Middle frontal gyrus (tissue), 1 donor: ENCODE data around the gene CPZ.
"Not testable (repeated sequence)": the region's sequence is repeated elsewhere in the genome, so short reads cannot be mapped to it uniquely, and the experiment has no call there.

Experiments
- DNase-seq: peaks from one replicate; pipeline ENCODE4 v3.0.0-alpha.2; 2015; ENCODE audit warnings: low spot score; ENCODE audit errors: extremely low spot score

The CPZ gene

GRCh38 chr4:8635897-8636554 is 43.5 kb downstream of the CPZ start:
- not testable (repeated sequence) for DNase-seq

GRCh38 chr4:8637456-8637984 is 45.0 kb downstream of the CPZ start:
- no peak for DNase-seq

- no peak for DNase-seq
Observed at GRCh38 chr4:8639021-8639420, 46.5 kb downstream of the CPZ start.

- DNase-seq = no peak
Observed at GRCh38 chr4:8639777-8640720, 47.5 kb downstream of the CPZ start.

GRCh38 chr4:8640816-8641215 is 48.3 kb downstream of the CPZ start:
- no peak for DNase-seq

- no peak for DNase-seq
Observed at GRCh38 chr4:8641256-8641655, 48.7 kb downstream of the CPZ start.

- DNase-seq = no peak
Observed at GRCh38 chr4:8641931-8642650, 49.5 kb downstream of the CPZ start.

- DNase-seq = no peak
Observed at GRCh38 chr4:8642651-8643321, 50.2 kb downstream of the CPZ start.

- no peak for DNase-seq
Observed at GRCh38 chr4:8643441-8643840, 50.9 kb downstream of the CPZ start.

- DNase-seq = no peak
Observed at GRCh38 chr4:8643986-8644385, 51.4 kb downstream of the CPZ start.

GRCh38 chr4:8644461-8644891 is 51.9 kb downstream of the CPZ start:
- DNase-seq = no peak

- DNase-seq = no peak
Observed at GRCh38 chr4:8644966-8645752, 52.6 kb downstream of the CPZ start.

- DNase-seq = no peak
Observed at GRCh38 chr4:8645753-8646124, 53.2 kb downstream of the CPZ start.

- no peak for DNase-seq
Observed at GRCh38 chr4:8646296-8647093, 53.9 kb downstream of the CPZ start.

GRCh38 chr4:8647094-8647570 is 54.6 kb downstream of the CPZ start:
- no peak for DNase-seq

GRCh38 chr4:8647626-8648025 is 55.1 kb downstream of the CPZ start:
- no peak for DNase-seq

GRCh38 chr4:8648296-8648695 is 55.7 kb downstream of the CPZ start:
- DNase-seq = no peak

- no peak for DNase-seq
Observed at GRCh38 chr4:8648816-8649630, 56.5 kb downstream of the CPZ start.
